Uterus (tissue), 2 donors: ENCODE measurements around the gene PRKAG2.

ENCODE experiments used
- POLR2A ChIP-seq, 2 donors: fragments of 450-650 bp; IDR thresholded peaks; one replicate each; pipeline ENCODE4 v1.6.1; 2016; ENCODE audit warnings: antibody characterized with exemption in 2 of 2, mild to moderate bottlenecking in 1 of 2, moderate library complexity in 1 of 2
- TF ChIP-seq, protein P1 (sequence below), 4 experiments: fragments of 200-600 bp in 2 of 4; fragments of 450-650 bp in 2 of 4; sonication (generic) in 2 of 4; IDR thresholded peaks; one replicate each; pipeline ENCODE4 v1.5.1; 2016 to 2019; ENCODE audit warnings: antibody characterized with exemption in 4 of 4, mild to moderate bottlenecking in 2 of 4, moderate library complexity in 1 of 4

DNA sequence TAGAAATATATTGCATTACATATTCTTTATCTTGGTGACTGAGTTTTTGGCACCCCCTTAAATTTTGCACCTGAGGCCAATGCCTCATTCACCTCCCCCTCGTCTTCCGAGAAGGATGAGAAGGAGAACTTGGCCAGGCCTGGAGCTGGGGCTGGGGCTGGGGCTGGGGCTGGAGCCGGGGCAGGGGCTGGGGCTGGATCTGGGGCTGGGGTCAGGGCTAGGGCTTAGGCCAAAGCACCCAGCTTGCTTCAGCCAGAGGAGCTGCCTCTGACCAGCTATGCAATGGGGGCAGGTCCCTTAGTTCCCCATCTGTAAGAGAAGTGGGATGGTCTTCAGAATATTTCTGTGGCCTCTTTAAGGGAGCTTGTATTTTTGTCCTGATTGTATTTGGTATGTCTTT is 3.8 kb upstream of the PRKAG2 start:
- TF ChIP-seq, protein P1, sequence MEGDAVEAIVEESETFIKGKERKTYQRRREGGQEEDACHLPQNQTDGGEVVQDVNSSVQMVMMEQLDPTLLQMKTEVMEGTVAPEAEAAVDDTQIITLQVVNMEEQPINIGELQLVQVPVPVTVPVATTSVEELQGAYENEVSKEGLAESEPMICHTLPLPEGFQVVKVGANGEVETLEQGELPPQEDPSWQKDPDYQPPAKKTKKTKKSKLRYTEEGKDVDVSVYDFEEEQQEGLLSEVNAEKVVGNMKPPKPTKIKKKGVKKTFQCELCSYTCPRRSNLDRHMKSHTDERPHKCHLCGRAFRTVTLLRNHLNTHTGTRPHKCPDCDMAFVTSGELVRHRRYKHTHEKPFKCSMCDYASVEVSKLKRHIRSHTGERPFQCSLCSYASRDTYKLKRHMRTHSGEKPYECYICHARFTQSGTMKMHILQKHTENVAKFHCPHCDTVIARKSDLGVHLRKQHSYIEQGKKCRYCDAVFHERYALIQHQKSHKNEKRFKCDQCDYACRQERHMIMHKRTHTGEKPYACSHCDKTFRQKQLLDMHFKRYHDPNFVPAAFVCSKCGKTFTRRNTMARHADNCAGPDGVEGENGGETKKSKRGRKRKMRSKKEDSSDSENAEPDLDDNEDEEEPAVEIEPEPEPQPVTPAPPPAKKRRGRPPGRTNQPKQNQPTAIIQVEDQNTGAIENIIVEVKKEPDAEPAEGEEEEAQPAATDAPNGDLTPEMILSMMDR (IDR thresholded peaks at IDR 0.05): no peak
- TF ChIP-seq POLR2A (IDR thresholded peaks at IDR 0.05): no peak
